Rectal smooth muscle tissue (tissue), 1 donor: ENCODE data around the gene FCGR3B.
"Not testable (repeated sequence)": the region's sequence is repeated elsewhere in the genome, so short reads cannot be mapped to it uniquely, and the experiment has no call there.

Experiments used
- H3K27ac ChIP-seq: one replicate; pipeline ENCODE4 v1.7.0; 2013; ENCODE audit warnings: low read depth, low read length, inconsistent platforms
- H3K27me3 ChIP-seq: one replicate; pipeline ENCODE4 v1.7.0; 2013; ENCODE audit warnings: low read length; ENCODE audit not compliant: control insufficient read depth, insufficient read depth
- H3K36me3 ChIP-seq: one replicate; pipeline ENCODE4 v1.7.0; 2013; ENCODE audit warnings: low read length; ENCODE audit not compliant: control insufficient read depth, insufficient read depth
- H3K4me1 ChIP-seq: one replicate; pipeline ENCODE4 v1.7.0; 2013; ENCODE audit warnings: low read length; ENCODE audit not compliant: control insufficient read depth, insufficient read depth
- H3K4me3 ChIP-seq: one replicate; pipeline ENCODE4 v1.7.0; 2013; ENCODE audit warnings: low read length
- H3K9ac ChIP-seq: one replicate; pipeline ENCODE4 v1.7.0; 2013; ENCODE audit warnings: low read length

FCGR3B gene

GRCh38 chr1:161630128-161630742 is 741 bp downstream of the FCGR3B start:
- not testable (repeated sequence) for H3K4me3 ChIP-seq, H3K27ac ChIP-seq, H3K36me3 ChIP-seq, H3K27me3 ChIP-seq, H3K9ac ChIP-seq, H3K4me1 ChIP-seq

- H3K36me3 ChIP-seq, H3K4me1 ChIP-seq, H3K27ac ChIP-seq, H3K27me3 ChIP-seq, H3K9ac ChIP-seq, H3K4me3 ChIP-seq: not testable (repeated sequence)
Observed at GRCh38 chr1:161626445-161627146, 4.4 kb downstream of the FCGR3B start.

- not testable (repeated sequence) for H3K36me3 ChIP-seq, H3K9ac ChIP-seq, H3K4me3 ChIP-seq, H3K27ac ChIP-seq, H3K4me1 ChIP-seq, H3K27me3 ChIP-seq
Observed at GRCh38 chr1:161624605-161625004, 6.4 kb downstream of the FCGR3B start.

GRCh38 chr1:161623401-161624051 is 7.5 kb downstream of the FCGR3B start:
- H3K4me1 ChIP-seq, H3K36me3 ChIP-seq: not testable (repeated sequence)

GRCh38 chr1:161622054-161622453 is 8.9 kb downstream of the FCGR3B start:
- H3K27ac ChIP-seq, H3K9ac ChIP-seq, H3K27me3 ChIP-seq, H3K36me3 ChIP-seq, H3K4me1 ChIP-seq, H3K4me3 ChIP-seq: not testable (repeated sequence)

More at GRCh38 chr1:161623401-161624051, 7.5 kb downstream of the FCGR3B start:
- not testable (repeated sequence) for H3K4me3 ChIP-seq, H3K9ac ChIP-seq, H3K27me3 ChIP-seq, H3K27ac ChIP-seq

GRCh38 chr1:161621181-161622000 is 9.6 kb downstream of the FCGR3B start:
- not testable (repeated sequence) for H3K27ac ChIP-seq, H3K27me3 ChIP-seq, H3K36me3 ChIP-seq, H3K9ac ChIP-seq, H3K4me1 ChIP-seq
- peak overlapping the region; percentile 48 for H3K4me3 ChIP-seq

GRCh38 chr1:161620399-161620798 is 10.6 kb downstream of the FCGR3B start:
- not testable (repeated sequence) for H3K9ac ChIP-seq, H3K27ac ChIP-seq, H3K4me3 ChIP-seq, H3K4me1 ChIP-seq, H3K27me3 ChIP-seq, H3K36me3 ChIP-seq

- not testable (repeated sequence) for H3K4me3 ChIP-seq, H3K27me3 ChIP-seq, H3K4me1 ChIP-seq, H3K9ac ChIP-seq, H3K27ac ChIP-seq, H3K36me3 ChIP-seq
Observed at GRCh38 chr1:161618517-161618916, 12.5 kb downstream of the FCGR3B start.

- H3K27me3 ChIP-seq, H3K36me3 ChIP-seq, H3K27ac ChIP-seq, H3K4me1 ChIP-seq, H3K9ac ChIP-seq, H3K4me3 ChIP-seq: not testable (repeated sequence)
Observed at GRCh38 chr1:161616417-161616816, 14.6 kb downstream of the FCGR3B start.

- H3K4me3 ChIP-seq, H3K4me1 ChIP-seq, H3K27me3 ChIP-seq, H3K9ac ChIP-seq, H3K36me3 ChIP-seq: not testable (repeated sequence)
- peak overlapping the region; percentile 14 for H3K27ac ChIP-seq
Observed at GRCh38 chr1:161613142-161613514, 17.8 kb downstream of the FCGR3B start.

- peak overlapping the region; percentile 68 for H3K27ac ChIP-seq
- not testable (repeated sequence) for H3K9ac ChIP-seq
Observed at GRCh38 chr1:161612322-161613141, 18.4 kb downstream of the FCGR3B start.

GRCh38 chr1:161611866-161612321 is 19.1 kb downstream of the FCGR3B start:
- H3K27me3 ChIP-seq, H3K36me3 ChIP-seq, H3K4me1 ChIP-seq, H3K9ac ChIP-seq: not testable (repeated sequence)
- Histone ChIP-seq H3K4me3 (peak overlapping the region; percentile 64), H3K27ac (peak overlapping the region; percentile 68)

More at GRCh38 chr1:161612322-161613141, 18.4 kb downstream of the FCGR3B start:
- not testable (repeated sequence) for H3K36me3 ChIP-seq, H3K4me1 ChIP-seq, H3K27me3 ChIP-seq
- H3K4me3 ChIP-seq = peak overlapping the region; percentile 64
